H1 (cell line): ENCODE measurements around the gene MACROH2A1. TPM values are rescaled to one million over a fixed set of nuclear protein-coding genes. Genes with fewer than 3 reads are reported as not detected.

ENCODE experiments used
- CTCF ChIA-PET: fragments of 300-600 bp; sonication (Branson Sonifier 250); formaldehyde crosslinking; loops from one replicate; lab custom pipeline; 2021; ENCODE audit not compliant: partially characterized antibody; lab: Charles Lee
- POLR2A ChIA-PET: fragments of 300-600 bp; sonication (Branson Sonifier 250); formaldehyde crosslinking; loops from one replicate; lab custom pipeline; 2021; ENCODE audit warnings: inconsistent platforms; ENCODE audit not compliant: partially characterized antibody; lab: Charles Lee
- DNase-seq, 2 experiments: peaks; one replicate each; pipeline versions ENCODE4 v3.0.0 to v3.0.0-alpha.2; 2010 to 2022; ENCODE audit warnings: low spot score in 2 of 2, low read depth in 1 of 2, mixed read lengths in 1 of 2
- FAIRE-seq: peaks from 2 replicates; lab custom pipeline; 2011; peaks lifted over from hg19 to GRCh38; lab: Jason Lieb, UNC
- H2AFZ ChIP-seq: 2 replicates; pipeline ENCODE4 v1.8.1; 2012; ENCODE audit warnings: low read length, inconsistent platforms
- H2AK5ac ChIP-seq: 2 replicates; pipeline ENCODE4 v1.6.1; 2013; ENCODE audit warnings: low read depth, low read length
- H2BK120ac ChIP-seq: replicated peaks from 2 replicates; pipeline ENCODE3; 2013; ENCODE audit warnings: low read depth, low read length, inconsistent platforms
- H2BK12ac ChIP-seq: 2 replicates; pipeline ENCODE4 v1.6.1; 2013; ENCODE audit warnings: low read depth, low read length
- H2BK15ac ChIP-seq: 2 replicates; pipeline ENCODE4 v1.6.1; 2013; ENCODE audit warnings: low read length
- H2BK20ac ChIP-seq: 2 replicates; pipeline ENCODE4 v1.6.1; 2013; ENCODE audit warnings: low read length
- H2BK5ac ChIP-seq: 2 replicates; pipeline ENCODE4 v1.6.1; 2013; ENCODE audit warnings: low read depth, low read length
- H3K14ac ChIP-seq: 2 replicates; pipeline ENCODE4 v1.6.1; 2013; ENCODE audit warnings: inconsistent platforms; ENCODE audit not compliant: insufficient read length
- H3K18ac ChIP-seq: 2 replicates; pipeline ENCODE4 v1.6.1; 2013; ENCODE audit warnings: low read length; ENCODE audit errors: extremely low read depth
- H3K23ac ChIP-seq: 2 replicates; pipeline ENCODE4 v1.6.1; 2013; ENCODE audit warnings: inconsistent platforms; ENCODE audit not compliant: insufficient read length
- H3K23me2 ChIP-seq: 2 replicates; pipeline ENCODE4 v1.6.1; 2013; ENCODE audit warnings: low read depth, low read length
- H3K27ac ChIP-seq: 2 replicates; pipeline ENCODE4 v1.6.1; 2011; ENCODE audit warnings: low read depth, low read length, inconsistent platforms
- H3K27me3 ChIP-seq, 4 experiments: replicated peaks in 1 of 4; 1 replicate in 1 of 4; 2 replicates in 3 of 4; pipeline versions ENCODE4 v1.6.1 to v1.8.1; 2011 to 2013; ENCODE audit warnings: low read length in 3 of 4, mild to moderate bottlenecking in 3 of 4, inconsistent platforms in 2 of 4, mixed read lengths in 2 of 4, moderate library complexity in 1 of 4; ENCODE audit not compliant: control insufficient read depth in 3 of 4, insufficient read depth in 3 of 4; ENCODE audit errors: extremely low read depth in 1 of 4
- H3K36me3 ChIP-seq, 4 experiments: 2 replicates each; pipeline versions ENCODE4 v1.6.1 to v1.8.1; 2011 to 2013; ENCODE audit warnings: mild to moderate bottlenecking in 4 of 4, low read length in 3 of 4, moderate library complexity in 2 of 4, control low read depth in 1 of 4, inconsistent platforms in 1 of 4; ENCODE audit not compliant: insufficient read depth in 4 of 4, control insufficient read depth in 2 of 4
- H3K4ac ChIP-seq: replicated peaks from 2 replicates; pipeline ENCODE3; 2013; ENCODE audit warnings: low read length, low read depth, mixed read lengths, inconsistent platforms; ENCODE audit not compliant: insufficient read length
- H3K4me1 ChIP-seq, 4 experiments: replicated peaks in 1 of 4; 1 replicate in 1 of 4; 2 replicates in 3 of 4; pipeline versions ENCODE4 v1.6.1 to v1.8.1; 2011 to 2013; ENCODE audit warnings: low read length in 3 of 4, inconsistent platforms in 2 of 4, mixed read lengths in 1 of 4; ENCODE audit not compliant: insufficient read depth in 4 of 4, control insufficient read depth in 3 of 4
- H3K4me2 ChIP-seq, 2 experiments: 2 replicates each; pipeline versions ENCODE4 v1.6.1 to v1.8.1; 2011 to 2013; ENCODE audit warnings: low read depth in 2 of 2, low read length in 2 of 2, control low read depth in 1 of 2, inconsistent platforms in 1 of 2, mild to moderate bottlenecking in 1 of 2; ENCODE audit not compliant: insufficient read depth in 1 of 2
- H3K4me3 ChIP-seq, 4 experiments: fragments of 200-600, 300-600 bp in 1 of 4; sonication (generic), shearing (Covaris generic), sonication (Bioruptor Twin) in 1 of 4; 2 replicates each; pipeline versions ENCODE4 v1.5.1 to v1.8.1; 2011 to 2016; ENCODE audit warnings: low read length in 4 of 4, low read depth in 3 of 4, control low read depth in 2 of 4, inconsistent platforms in 2 of 4, mild to moderate bottlenecking in 2 of 4, mixed read lengths in 1 of 4, moderate library complexity in 1 of 4; ENCODE audit not compliant: insufficient read depth in 2 of 4; ENCODE audit errors: extremely low read depth in 1 of 4
- H3K56ac ChIP-seq: replicated peaks from 2 replicates; pipeline ENCODE3; 2013; ENCODE audit warnings: low read depth, mild to moderate bottlenecking, mixed read lengths, low read length, inconsistent platforms; ENCODE audit not compliant: insufficient read length
- H3K79me1 ChIP-seq: 2 replicates; pipeline ENCODE4 v1.6.1; 2013; ENCODE audit warnings: low read depth, low read length, control low read depth
- H3K79me2 ChIP-seq, 2 experiments: 2 replicates each; pipeline versions ENCODE4 v1.6.1 to v1.8.1; 2012 to 2013; ENCODE audit warnings: low read length in 2 of 2, mild to moderate bottlenecking in 2 of 2, inconsistent platforms in 1 of 2; ENCODE audit not compliant: insufficient read depth in 2 of 2, control insufficient read depth in 1 of 2
- H3K9ac ChIP-seq, 4 experiments: replicated peaks in 1 of 4; 1 replicate in 1 of 4; 2 replicates in 3 of 4; pipeline versions ENCODE4 v1.6.1 to v1.8.1; 2011 to 2013; ENCODE audit warnings: low read depth in 3 of 4, low read length in 3 of 4, control low read depth in 2 of 4, mild to moderate bottlenecking in 2 of 4, moderate library complexity in 2 of 4, inconsistent platforms in 1 of 4; ENCODE audit errors: extremely low read depth in 1 of 4
- H3K9me3 ChIP-seq, 2 experiments: 2 replicates each; pipeline versions ENCODE4 v1.6.1 to v1.8.1; 2012 to 2013; ENCODE audit warnings: mild to moderate bottlenecking in 2 of 2, moderate library complexity in 2 of 2, control low read depth in 1 of 2, inconsistent platforms in 1 of 2, low read depth in 1 of 2, low read length in 1 of 2, mixed read lengths in 1 of 2; ENCODE audit not compliant: insufficient read depth in 2 of 2
- H4K20me1 ChIP-seq, 2 experiments: replicated peaks in 1 of 2; 2 replicates each; pipeline versions ENCODE3 to v1.8.1; 2011 to 2013; ENCODE audit warnings: inconsistent platforms in 2 of 2, low read length in 2 of 2, mild to moderate bottlenecking in 1 of 2; ENCODE audit not compliant: insufficient read depth in 2 of 2, control insufficient read depth in 1 of 2
- H4K5ac ChIP-seq: 2 replicates; pipeline ENCODE4 v1.6.1; 2013; ENCODE audit warnings: low read length, low read depth, mixed read lengths, inconsistent platforms; ENCODE audit not compliant: insufficient read length
- H4K8ac ChIP-seq: 2 replicates; pipeline ENCODE4 v1.8.0; 2013; ENCODE audit warnings: mild to moderate bottlenecking, moderate library complexity, low read length, inconsistent platforms; ENCODE audit not compliant: insufficient read depth; ENCODE audit errors: extremely low read depth
- H4K91ac ChIP-seq: replicated peaks from 2 replicates; pipeline ENCODE3; 2013; ENCODE audit warnings: low read length, mixed read lengths, inconsistent platforms; ENCODE audit not compliant: insufficient read length
- ASH2L ChIP-seq: fragments of 200-600, 300-600 bp; sonication (generic); IDR thresholded peaks from one replicate; pipeline ENCODE4 v1.7.1; 2017; ENCODE audit warnings: low read length
- GTF2F1 ChIP-seq: IDR thresholded peaks from 2 replicates; pipeline ENCODE4 v1.6.1; 2012; ENCODE audit warnings: low read depth, low read length, improper control_type of control experiment, borderline replicate concordance
- JUN ChIP-seq: IDR thresholded peaks from 2 replicates; pipeline ENCODE4 v1.6.1; 2011; ENCODE audit warnings: low read depth, mild to moderate bottlenecking, improper control_type of control experiment, low read length
- SAP30 ChIP-seq: fragments of 300-600 bp; sonication (generic); IDR thresholded peaks from 2 replicates; pipeline ENCODE4 v1.7.1; 2012; ENCODE audit warnings: low read length, moderate library complexity, mild to moderate bottlenecking, inconsistent platforms; ENCODE audit not compliant: insufficient read depth, insufficient replicate concordance
- SIN3A ChIP-seq, 2 experiments: IDR thresholded peaks in 1 of 2; conservative IDR thresholded peaks in 1 of 2; 2 replicates each; pipeline ENCODE4 v1.6.1; 2011 to 2012; ENCODE audit warnings: low read length in 2 of 2, improper control_type of control experiment in 1 of 2, low read depth in 1 of 2, mild to moderate bottlenecking in 1 of 2
- TAF1 ChIP-seq: IDR thresholded peaks from 2 replicates; pipeline ENCODE4 v1.6.1; 2011; ENCODE audit warnings: mild to moderate bottlenecking, low read depth, low read length
- TBP ChIP-seq: IDR thresholded peaks from 2 replicates; pipeline ENCODE4 v1.6.1; 2011; ENCODE audit warnings: low read depth, low read length, improper control_type of control experiment
- TCF12 ChIP-seq: IDR thresholded peaks from 2 replicates; pipeline ENCODE4 v1.6.1; 2011; ENCODE audit warnings: low read depth, mild to moderate bottlenecking, low read length
- WGBS, 2 experiments: shearing (Covaris generic) in 1 of 2; methylation state at CpG; one replicate each; pipeline versions ENCODE4 v1.1.6 to v1.1.7; 2013 to 2015; ENCODE audit warnings: low lambda C conversion rate in 2 of 2, mixed read lengths in 2 of 2, inconsistent platforms in 1 of 2, low coverage in 1 of 2, missing lambda C conversion rate in 1 of 2; ENCODE audit not compliant: insufficient replicate concordance in 2 of 2, insufficient coverage in 1 of 2, insufficient read length in 1 of 2; ENCODE audit errors: extremely low coverage in 1 of 2, missing lambda C conversion rate in 1 of 2; 5-methylcytosine and 5-hydroxymethylcytosine counted together
- polyA plus RNA-seq, 7 experiments: library from polyadenylated mRNA; depleted of rRNA in 3 of 7; stranded (reverse) in 5 of 7; unstranded in 2 of 7; fragments of >200 nt in 5 of 7; fragments of 200-250 nt in 2 of 7; gene quantifications; 1 replicate in 5 of 7; 2 replicates in 1 of 7; 4 replicates in 1 of 7; pipeline versions ENCODE4 v1.2.1 to v1.2.3, GENCODE V29; 2011 to 2013; ENCODE audit warnings: missing spikeins in 2 of 7, mixed read lengths in 2 of 7
- total RNA-seq: library from RNA; stranded (reverse); fragmentation: NEBNext Ultra II Directional; extraction: Animal tissue kit (Norgen Biotek cat#: 25700); gene quantifications from 2 replicates; pipeline ENCODE4 v1.2.1, GENCODE V29; 2021
- TF ChIP-seq, protein P1 (sequence below): IDR thresholded peaks from 2 replicates; pipeline ENCODE4 v1.6.1; 2011; ENCODE audit warnings: low read depth, mild to moderate bottlenecking, low read length; ENCODE audit not compliant: insufficient read depth

MACROH2A1 gene
- total and polyA plus RNA-seq, 2 of the 8 experiments (the other 6 are each of a cell fraction or from before 2014, with no cell fraction given): 60.0 to 92.3 TPM

DNA sequence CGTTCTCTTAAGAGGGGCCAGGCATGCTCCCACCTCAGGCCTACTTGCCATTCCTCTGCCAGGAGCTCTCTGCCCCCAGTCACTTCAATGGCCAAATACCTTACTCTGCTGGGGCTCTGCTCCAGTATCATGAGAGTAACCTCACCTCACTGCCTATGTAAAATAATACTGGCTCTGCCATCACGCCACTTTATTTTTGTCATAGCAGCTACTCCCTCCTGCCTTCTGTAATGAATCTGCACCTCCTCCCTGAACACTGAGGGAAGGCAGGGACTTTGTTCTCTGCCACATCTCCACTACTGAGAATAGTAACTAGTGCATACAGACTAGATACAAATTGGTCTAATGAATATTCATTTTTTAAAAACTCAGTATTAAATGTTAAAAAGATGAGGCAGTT, 33.8 kb downstream of the MACROH2A1 start:
- H3K27me3 ChIP-seq: no peaks in the 10 kb centered on the region
- no peak overlapping the region for H2AFZ ChIP-seq
- no peak overlapping the region for H3K14ac ChIP-seq
- WGBS, 2 experiments: 87% methylated on average over 2 of the region's 2 CpGs; no CpG with 5 or more reads in 1 of the 2 experiments
- ChIA-PET CTCF (no interaction called here), POLR2A (no interaction called here)
- no peak overlapping the region for H3K27ac ChIP-seq
- no peak overlapping the region for H2BK15ac ChIP-seq
- H3K4ac ChIP-seq: no peak overlapping the region
- no peak overlapping the region for H3K4me2 ChIP-seq
- no peak overlapping the region for H2BK5ac ChIP-seq
- no peak overlapping the region for H4K91ac ChIP-seq
- H3K36me3 ChIP-seq: peaks cover 0 to 9% (median 2%) of the 10 kb centered on the region in 4 experiments; a peak in 5 of 8 replicates
- TF ChIP-seq TAF1 (no peak), SIN3A (conservative IDR thresholded peaks at IDR 0.05 in 1 of 2, IDR thresholded peaks at IDR 0.05 in 1 of 2; ENCODE audit: low read depth in 1 of 2, low read length in 2 of 2) (no peak), GTF2F1 (no peak), ASH2L (no peak), JUN (no peak), SAP30 (no peak), TBP (no peak), TCF12 (no peak)
- TF ChIP-seq, protein P1, sequence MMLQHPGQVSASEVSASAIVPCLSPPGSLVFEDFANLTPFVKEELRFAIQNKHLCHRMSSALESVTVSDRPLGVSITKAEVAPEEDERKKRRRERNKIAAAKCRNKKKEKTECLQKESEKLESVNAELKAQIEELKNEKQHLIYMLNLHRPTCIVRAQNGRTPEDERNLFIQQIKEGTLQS: no peak
- H4K8ac ChIP-seq: no peak overlapping the region
- H3K56ac ChIP-seq: no peak overlapping the region
- H2BK120ac ChIP-seq: no peak overlapping the region
- no peaks in the 10 kb centered on the region for H3K79me2 ChIP-seq
- no peak overlapping the region for H2BK20ac ChIP-seq
- H3K18ac ChIP-seq: no peak overlapping the region
- FAIRE-seq (no peak), DNase-seq (no peak)
- H3K9me3 ChIP-seq: no peaks in the 10 kb centered on the region
- no peaks in the 10 kb centered on the region for H3K23me2 ChIP-seq
- no peaks in the 10 kb centered on the region; the same call in 1 of the 2 replicates for H3K79me1 ChIP-seq
- H4K20me1 ChIP-seq: peaks cover 2 to 5% of the 10 kb centered on the region in 2 experiments
- H2BK12ac ChIP-seq: no peak overlapping the region
- H3K4me3 ChIP-seq: no peak overlapping the region
- no peak overlapping the region for H4K5ac ChIP-seq
- H3K9ac ChIP-seq: no peak overlapping the region
- H3K4me1 ChIP-seq: no peaks in the 10 kb centered on the region
- no peak overlapping the region for H2AK5ac ChIP-seq
- no peak overlapping the region for H3K23ac ChIP-seq
